GM18499 (cell line): ENCODE results near the gene CCDC144A.
"Not testable (repeated sequence)": the region's sequence is repeated elsewhere in the genome, so short reads cannot be mapped to it uniquely, and the experiment has no call there.

Experiments
- ATAC-seq: cut with Tn5 transposase; IDR thresholded peaks from one replicate; pipeline ENCODE4 v1.9.1; 2021; ENCODE audit warnings: moderate number of reproducible peaks; ENCODE audit not compliant: insufficient read depth, unreplicated experiment

CCDC144A gene, protein sequence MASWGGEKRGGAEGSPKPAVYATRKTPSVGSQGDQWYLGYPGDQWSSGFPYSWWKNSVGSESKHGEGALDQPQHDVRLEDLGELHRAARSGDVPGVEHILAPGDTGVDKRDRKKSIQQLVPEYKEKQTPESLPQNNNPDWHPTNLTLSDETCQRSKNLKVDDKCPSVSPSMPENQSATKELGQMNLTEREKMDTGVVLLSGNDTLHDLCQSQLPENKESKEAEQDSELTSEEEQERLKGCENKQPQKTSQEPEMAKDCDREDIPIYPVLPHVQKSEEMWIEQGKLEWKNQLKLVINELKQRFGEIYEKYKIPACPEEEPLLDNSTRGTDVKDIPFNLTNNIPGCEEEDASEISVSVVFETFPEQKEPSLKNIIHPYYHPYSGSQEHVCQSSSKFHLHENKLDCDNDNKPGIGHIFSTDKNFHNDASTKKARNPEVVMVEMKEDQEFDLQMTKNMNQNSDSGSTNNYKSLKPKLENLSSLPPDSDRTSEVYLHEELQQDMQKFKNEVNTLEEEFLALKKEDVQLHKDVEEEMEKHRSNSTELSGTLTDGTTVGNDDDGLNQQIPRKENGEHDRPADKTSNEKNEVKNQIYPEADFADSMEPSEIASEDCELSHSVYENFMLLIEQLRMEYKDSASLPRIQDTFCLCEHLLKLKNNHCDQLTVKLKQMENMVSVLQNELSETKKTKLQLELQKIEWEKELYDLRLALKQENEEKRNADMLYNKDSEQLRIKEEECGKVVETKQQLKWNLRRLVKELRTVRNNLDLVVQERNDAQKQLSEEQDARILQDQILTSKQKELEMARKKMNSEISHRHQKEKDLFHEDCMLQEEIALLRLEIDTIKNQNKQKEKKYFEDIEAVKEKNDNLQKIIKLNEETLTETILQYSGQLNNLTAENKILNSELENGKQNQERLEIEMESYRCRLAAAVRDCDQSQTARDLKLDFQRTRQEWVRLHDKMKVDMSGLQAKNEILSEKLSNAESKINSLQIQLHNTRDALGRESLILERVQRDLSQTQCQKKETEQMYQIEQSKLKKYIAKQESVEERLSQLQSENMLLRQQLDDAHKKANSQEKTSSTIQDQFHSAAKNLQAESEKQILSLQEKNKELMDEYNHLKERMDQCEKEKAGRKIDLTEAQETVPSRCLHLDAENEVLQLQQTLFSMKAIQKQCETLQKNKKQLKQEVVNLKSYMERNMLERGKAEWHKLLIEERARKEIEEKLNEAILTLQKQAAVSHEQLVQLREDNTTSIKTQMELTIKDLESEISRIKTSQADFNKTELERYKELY (N-terminal part only)

DNA sequence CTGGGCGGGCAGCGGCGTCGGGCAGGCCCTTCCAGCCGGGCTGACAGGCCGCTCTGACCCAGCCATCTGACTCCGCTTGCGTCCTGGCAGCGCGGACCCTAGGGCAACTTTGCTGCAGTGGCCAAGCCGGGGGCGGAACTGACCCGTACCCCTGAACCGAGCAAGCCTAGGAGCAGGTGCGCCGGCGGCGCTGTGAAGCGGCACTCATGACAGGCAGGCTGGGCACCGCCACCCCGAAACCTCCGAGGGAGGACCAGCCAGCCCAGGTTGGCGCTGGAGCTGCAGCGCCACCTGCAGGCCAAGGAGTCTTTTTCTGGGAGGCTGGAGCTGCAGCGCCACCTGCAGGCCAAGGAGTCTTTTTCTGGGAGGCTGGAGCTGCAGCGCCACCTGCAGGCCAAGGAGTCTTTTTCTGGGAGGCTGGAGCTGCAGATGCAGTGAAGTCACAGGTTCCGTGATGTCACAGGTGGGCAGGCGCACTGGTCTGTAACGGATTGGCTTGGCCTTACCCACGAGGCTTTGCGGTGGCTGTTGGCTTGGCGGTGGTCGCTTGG is at the start of gene CCDC144A:
Gene CCDC144A (plus strand): TSS at position 511 of the 551 bp plus-strand sequence. CDS start 160 bp downstream, outside the sequence.
- ATAC-seq = not testable (repeated sequence)

DNA sequence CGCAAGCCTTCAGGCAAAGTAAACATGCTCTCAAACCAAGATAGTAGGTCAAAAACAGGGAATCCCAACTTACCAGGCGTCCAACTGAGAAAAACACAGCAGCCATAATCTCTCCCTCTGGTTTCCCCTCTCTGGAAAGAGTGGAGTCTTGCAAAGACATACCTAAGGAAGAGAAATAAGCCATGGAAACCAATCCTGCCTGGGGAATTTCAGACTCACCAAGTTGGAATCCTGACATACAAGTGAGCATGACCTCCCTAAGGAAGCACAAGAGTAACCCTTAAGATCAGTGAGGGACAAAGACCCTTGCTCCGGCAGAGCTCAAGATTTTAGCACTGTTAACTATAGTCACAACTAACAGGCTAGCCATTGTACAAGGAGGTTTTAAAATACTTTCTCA is 40.5 kb upstream of the CCDC144A start:
- no peak for ATAC-seq

GRCh38 chr17:16652252-16652651 is 37.8 kb upstream of the CCDC144A start:
- ATAC-seq = no peak

GRCh38 chr17:16652847-16653366 is 37.1 kb upstream of the CCDC144A start:
- ATAC-seq = no peak

- no peak for ATAC-seq
Measured at GRCh38 chr17:16653367-16654041, 36.5 kb upstream of the CCDC144A start, which contains the start of gene ZNF624. ZNF624 (minus strand) TSS chr17:16653850.

- ATAC-seq = no peak
Measured at GRCh38 chr17:16661217-16661616, 28.8 kb upstream of the CCDC144A start.

DNA sequence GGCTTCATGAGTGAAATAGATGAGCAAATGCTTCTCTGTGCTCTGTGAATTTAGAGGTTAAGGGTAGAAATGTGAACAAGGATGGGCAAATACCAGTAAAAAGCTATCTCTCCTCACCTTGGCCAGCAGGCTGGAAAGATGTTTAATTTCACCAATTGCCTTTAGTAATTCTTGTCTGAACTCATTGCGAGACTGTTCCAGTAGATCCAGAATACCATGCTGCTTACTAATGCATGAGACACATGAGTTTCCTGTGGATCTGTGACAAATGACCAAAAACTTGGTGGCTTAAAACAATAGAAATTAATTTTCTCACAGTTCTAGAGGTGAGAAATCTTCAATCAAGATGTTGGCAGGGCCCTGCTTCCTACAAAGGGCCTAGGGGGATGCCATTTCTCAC is 27.1 kb upstream of the CCDC144A start:
- no peak for ATAC-seq

DNA sequence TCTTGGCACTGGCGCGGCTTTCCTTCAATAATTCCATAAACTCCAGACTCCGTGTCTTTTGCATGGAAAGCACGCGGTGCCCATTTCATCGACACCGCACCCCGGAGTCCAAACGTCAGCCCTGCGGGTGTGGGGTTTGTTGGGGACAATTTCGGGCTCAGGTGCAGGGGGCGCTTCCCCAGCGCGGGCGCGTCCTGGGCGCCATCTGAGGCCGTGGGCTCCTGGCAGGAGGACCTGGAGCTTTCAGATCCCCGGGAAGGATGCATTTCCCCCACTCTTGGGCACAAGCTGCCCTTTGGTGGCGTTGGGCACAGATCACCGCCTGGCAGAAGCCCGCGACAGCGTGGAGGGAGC is 23.5 kb upstream of the CCDC144A start:
- not testable (repeated sequence) for ATAC-seq

DNA sequence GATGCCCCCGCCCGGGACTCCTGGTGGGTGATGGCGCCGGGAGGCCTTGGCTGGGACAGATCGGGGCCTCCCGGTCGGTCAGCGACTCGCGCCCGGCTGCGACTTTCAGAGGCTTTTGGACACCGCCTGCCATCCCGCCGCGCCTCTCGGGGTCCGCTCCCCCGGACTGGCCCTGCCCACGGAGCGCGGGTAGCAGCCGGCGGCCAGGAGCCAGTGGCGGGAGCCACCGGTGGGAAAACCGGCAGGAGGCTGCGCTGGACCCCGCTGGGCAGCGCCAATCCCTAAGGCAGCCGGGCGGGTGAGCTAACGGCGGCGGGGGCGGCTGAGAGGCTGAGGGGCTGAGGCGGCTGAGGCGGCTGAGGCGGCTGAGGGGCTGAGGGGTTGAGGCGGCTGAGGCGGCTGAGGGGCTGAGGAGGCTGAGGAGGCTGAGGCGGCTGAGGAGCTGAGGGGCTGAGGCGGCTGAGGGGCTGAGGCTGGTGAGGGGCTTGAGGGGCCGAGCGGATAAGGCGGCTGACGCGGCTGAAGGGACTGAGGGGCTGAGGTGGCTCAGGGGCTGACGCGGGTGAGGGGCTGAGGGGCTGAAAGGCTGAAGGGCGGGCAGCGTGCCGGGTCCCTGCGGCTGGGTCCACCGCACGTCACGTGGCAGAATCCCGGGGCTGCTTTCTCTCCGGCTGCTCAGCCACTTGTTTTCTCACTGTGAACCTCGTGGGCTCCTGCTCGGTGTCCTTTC is 23.0 kb upstream of the CCDC144A start:
- ATAC-seq = not testable (repeated sequence)

- ATAC-seq = no peak
Measured at GRCh38 chr17:16676676-16677268, 13.3 kb upstream of the CCDC144A start.

GRCh38 chr17:16683290-16684138 is 6.5 kb upstream of the CCDC144A start:
- not testable (repeated sequence) for ATAC-seq

GRCh38 chr17:16686019-16686418 is 4.0 kb upstream of the CCDC144A start:
- not testable (repeated sequence) for ATAC-seq

GRCh38 chr17:16687151-16687550 is 2.9 kb upstream of the CCDC144A start:
- ATAC-seq = not testable (repeated sequence)

DNA sequence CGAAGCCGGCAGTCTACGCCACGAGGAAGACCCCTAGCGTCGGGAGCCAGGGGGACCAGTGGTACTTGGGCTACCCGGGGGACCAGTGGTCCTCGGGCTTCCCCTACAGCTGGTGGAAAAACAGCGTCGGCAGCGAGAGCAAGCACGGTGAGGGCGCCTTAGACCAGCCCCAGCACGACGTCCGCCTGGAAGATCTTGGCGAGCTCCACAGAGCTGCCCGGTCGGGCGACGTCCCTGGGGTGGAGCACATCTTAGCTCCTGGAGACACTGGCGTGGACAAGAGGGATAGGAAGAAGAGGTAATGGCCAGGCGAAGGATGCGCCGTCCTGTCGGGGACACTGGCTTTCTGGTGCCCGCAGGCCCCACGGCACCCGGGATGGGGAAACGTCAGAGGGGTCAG is 406 bp downstream of the CCDC144A start:
- ATAC-seq = not testable (repeated sequence)

DNA sequence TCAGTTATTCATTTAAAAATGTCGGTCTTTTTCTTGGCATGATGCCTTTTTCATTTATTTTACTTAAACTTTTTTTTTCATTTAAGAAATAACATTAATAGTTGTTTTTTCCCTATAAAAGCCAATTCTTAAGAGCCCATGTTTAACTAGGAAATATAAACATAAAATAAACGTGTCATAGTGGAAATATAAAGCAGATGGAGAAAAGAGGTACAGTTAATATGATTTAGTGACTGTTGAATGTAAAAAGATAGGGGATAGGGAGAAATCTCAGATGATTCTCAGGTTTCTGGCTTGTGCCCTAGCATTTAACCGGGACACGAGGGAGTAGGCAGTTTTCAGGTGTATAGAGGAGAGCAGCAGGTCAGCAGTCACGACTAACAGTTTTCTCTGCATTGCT is 7.6 kb downstream of the CCDC144A start:
- ATAC-seq = not testable (repeated sequence)

DNA sequence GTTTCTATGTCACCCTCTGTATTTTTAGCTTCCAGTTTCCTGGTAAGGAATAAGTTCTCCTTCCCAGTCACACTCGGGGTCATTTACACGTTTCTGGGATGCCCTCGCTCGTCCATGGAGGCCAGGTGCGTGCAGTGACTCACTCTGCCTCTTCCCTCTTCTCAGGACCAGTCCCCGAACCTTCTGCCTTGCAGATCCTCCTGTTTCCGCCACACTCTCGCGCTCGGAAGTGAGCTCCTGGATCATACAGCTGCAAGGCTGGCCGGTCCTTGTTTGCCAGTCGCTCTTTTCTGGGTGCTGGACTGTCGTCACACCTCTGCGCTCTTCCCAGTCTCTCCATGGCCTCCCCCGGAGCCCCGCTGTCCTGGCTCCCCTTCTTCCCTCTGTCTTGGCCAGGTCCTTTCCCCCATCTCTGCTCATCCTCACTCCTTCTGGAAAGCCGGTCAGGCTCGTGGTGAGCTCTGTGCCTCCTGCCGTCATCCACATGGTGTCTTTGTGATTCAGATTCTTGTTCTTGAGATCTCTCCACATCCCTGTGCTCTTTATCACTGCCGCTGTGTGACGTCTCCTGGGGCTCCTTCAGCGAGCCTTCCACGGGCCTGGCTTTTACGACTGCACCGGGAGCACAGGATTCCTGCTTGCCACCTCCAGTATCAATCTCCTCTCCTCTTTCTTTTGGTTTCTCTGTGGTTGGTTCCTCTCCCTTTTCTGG is 55.6 kb downstream of the CCDC144A start:
- ATAC-seq = not testable (repeated sequence)

DNA sequence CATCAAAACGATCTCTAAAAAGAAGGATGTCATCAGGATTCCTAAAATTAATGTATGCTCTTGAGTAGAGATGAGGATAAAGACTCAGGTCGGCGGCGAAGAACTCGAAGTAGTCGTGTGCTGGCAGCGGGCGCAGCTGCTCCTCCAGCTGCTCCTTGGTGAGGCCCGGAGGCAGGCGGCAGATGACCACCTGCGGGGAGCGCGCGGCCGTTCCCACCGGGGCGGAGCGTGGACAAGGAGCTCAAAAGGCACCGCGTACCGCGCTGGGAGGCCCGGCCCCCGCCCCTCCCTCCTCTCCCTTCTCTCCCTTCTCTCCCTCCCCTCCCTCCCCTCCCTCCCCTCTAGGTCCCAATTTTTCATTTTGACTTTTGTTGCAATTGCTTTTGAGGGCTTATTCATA is 56.5 kb downstream of the CCDC144A start:
- not testable (repeated sequence) for ATAC-seq
